HG02885 (cell line): ENCODE measurements around the gene BRD4.

Source experiments
- ATAC-seq: cut with Tn5 transposase; IDR thresholded peaks from one replicate; pipeline ENCODE4 v1.9.1; 2021; ENCODE audit warnings: mild to moderate bottlenecking; ENCODE audit not compliant: unreplicated experiment, poor library complexity

Gene BRD4

DNA sequence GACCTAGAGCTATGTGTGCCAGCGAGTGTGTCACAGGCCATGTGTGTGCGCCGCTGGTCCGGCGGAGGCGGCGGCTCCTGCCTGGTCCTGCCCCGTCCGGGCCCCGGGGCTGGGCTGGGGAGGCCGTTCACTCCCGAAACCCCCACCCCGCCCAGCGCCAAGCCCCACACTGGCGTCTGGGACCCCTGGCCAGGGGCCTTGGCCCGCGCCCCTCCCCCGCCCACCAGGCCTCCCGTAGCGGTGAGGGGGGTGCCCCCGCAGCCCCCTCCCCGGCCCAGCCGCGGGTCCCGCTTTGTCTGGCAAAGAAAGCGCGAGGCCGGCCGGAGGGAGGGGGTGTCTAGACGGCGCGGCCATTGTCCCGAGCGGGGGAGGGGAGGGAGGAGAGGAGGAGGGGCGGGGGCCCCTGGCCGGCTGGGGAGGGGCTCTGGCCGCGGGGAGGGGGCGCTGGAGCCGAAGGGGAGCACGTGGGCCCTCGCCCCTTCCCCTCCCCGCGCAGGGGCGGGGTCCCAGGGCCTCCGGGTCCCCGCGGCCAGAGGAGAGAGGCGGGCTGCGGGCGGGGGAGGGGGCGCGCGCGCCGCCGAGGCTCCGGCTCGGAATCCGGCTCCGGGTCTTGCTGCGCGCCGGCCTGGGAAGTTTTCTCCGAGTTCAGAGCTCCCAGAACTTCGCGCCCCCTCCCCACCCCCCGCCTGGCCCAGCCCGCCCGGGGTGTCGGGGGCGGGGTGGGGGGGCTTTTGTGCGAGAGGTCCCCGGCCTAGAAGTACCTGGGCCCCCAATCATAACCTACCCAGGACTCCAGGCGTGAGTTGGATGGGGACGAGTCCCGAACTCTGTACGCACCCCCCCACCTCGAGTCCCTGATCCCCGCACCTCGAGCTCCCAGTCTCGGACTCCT is 132.4 kb downstream of the BRD4 start:
- no peak for ATAC-seq

DNA sequence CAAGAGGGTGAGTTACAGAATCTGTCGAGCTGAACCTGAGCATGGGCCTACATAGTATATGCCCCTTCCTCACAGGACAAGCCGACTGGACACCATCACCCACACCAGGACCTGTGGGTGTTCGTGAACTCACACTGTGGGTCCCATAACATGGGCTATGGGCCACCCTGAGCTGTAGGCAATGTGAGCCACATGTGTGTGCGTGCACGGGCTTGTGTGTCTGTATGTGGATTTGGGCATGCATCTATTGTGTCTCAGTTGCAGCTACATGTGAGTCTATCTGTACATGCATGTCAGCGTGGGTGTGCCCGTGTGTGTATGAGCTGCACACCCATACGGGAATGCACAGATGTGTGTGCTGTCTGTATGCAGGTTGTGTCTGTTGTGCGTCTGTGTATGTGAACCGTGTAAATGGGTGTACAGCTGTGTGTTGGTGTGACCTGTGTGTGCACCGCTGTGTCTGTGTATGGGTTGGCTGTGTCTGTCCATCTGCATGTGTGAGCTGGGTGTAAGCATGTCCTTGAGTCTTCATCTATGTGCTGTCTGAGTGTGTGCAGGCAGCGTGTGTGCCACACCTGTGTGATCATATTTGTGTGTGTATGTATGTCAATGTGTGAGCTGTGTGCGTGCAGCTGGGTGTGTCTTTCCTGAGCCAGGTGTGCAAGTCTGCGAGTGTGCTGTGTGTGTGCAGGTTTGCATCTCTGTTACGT is 133.2 kb downstream of the BRD4 start:
- ATAC-seq = no peak

DNA sequence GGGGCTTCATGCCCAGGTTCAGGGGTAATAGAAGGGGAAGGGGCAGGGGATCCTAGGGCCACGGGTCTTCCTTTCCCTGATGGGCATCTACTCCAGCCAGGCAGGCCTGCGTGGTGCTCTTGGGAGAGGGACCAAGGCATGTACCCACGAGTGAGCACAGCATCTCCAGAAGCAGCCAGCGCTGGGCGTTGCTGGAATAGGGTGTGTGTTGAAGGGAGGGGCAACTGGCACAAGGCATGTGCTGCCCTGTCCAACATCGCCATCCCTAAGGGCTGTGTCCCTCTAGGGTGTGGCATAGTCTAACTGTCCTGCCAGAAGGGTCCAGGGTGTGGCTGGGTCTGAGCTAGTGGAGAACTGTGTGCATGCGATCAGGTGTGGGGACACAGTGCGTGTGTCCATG is 134.4 kb downstream of the BRD4 start:
- no peak for ATAC-seq

DNA sequence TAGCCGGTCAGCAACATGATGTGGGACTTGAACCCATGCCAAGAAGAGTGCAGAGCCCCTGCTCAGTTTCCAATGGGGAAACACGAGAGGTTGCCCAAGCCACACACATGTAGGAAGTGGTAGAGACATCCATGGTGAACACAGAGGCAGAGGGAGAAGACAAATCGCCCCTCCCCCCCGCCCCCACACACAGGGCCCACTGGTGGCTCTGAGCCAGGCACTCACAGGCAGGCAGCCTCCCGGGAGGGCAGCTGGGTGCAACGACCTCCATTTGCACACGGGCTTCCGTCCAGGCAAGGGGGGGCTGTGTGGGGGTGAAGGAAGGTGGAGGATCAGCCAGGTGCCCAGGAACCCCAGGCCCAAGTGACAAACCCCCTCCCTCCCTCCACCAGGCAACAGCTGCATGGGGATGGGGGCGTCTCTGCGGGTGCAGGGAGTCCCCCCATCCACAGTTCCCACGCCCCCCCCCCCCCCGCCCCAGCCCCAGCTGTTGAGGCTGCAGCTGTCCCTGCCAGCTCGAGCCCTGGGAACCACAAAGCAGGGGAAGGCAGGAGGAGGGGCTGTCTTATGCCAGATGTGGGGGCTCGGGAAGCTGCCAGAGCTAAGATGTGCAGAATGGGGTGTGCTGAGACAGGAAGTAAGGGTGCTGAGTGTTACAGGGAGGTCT is 134.9 kb downstream of the BRD4 start:
- ATAC-seq = no peak

DNA sequence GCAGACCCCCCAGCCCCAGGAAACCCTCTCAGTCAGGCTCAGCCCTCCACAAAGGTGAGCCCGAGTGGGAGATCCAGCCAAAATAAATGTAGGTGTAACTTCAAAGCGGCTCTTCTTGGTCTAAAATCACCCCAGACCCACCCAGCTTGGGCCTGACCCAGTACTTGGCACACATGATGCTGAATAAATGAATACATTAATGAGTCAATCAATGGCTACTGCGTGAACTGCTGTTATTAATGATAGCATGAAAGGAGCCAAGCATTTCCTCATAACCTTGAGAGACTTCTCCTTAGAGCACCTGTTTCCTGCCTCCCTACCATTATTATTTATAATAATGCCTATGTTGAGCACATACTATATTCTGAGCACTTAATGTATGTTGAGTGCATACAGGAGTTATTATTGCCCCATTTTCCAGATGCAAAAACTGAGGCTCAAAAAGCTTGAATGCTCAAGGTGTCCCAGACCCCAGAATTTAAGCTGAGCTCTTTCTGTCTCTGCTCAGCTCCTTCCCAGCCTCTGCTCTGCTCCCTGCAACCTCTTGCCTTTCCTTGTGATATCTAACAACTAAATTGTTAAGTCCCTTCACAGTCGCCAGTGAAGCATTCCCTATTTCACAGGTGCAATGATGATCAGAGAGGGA is 135.9 kb downstream of the BRD4 start:
- ATAC-seq = no peak

DNA sequence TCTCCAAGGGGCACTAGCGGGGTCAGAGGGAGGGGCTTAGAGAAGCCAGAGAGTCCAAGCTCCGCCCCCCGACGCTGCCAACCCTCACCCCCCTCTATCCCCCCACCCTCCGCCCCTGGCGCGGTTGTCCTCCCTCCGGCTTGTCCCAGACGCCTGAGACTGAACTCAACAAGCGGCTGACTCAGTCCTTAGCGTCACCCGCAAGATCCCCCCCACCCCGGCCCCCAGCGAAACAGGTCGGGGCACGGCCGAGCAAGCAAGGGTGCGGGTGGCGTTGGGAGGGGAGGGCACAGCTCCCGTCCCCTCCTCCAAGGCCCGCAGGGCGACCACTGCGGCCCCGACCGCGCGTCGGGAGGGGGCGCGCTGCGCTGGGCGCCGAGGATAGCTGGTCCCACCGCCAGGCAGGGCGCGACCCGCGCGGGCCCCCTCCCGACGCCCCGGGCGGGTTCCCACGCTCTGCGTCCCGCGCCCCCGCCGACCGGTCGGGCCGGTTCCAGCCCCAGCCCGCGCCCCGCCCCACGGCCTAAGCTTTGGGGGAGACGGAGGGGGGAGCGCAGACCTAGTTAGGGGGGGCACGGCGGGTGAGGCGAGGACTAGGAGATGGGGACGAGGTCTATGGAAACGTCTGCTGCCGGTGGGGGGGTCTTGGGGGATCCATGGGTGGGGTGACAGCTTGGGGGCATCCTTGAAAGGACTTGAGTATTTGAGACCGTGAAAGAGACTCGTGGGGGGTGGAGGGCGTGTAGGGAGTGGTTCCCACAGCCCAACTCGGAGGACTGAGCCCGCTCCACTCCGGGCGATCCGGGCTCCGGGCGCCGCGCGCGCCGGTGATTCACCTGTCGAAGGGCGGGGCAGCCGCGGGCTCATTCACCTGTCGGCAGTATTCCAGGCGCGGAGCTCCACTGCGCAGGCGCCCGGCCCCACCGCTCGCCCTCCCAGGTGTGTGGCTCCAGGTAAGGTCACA is 136.7 kb downstream of the BRD4 start:
- no peak for ATAC-seq

DNA sequence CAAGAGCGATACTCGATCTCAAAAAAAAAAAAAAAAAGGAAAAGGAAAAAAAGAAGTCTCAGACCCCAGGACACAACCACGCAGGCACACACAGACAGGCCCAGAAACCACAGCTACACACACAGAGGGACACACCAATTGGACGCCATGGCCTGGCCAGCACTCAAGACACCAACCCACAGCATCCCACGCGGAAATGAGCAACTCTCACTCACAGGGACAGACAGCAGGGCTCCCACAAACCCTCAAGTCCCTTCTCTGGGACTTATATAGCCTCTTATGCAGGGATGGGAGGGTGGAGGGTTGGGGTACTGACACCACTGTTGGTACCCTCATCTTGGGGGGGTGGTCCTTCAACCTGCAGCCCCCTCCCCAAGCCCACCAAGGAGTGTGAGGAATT is 137.4 kb downstream of the BRD4 start:
- ATAC-seq = no peak

DNA sequence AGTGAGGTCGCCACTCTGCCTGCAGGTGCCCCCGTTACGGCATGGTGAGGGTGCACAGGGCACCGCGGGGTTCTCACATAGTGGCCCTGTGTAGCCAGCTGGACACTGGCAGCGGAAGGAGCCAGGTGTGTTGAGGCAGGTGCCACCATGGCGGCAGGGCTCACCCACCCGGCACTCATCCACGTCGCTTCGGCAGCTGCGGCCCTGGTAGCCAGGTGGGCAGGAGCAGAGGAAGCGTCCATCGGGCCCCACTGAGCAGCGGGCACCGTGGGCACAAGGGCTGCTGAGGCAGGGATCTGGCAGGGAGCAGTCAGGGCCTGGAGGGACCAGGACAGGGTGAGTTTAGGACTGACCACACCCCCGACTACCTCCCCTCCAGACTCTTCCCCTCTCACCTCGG is 140.4 kb downstream of the BRD4 start:
- no peak for ATAC-seq

DNA sequence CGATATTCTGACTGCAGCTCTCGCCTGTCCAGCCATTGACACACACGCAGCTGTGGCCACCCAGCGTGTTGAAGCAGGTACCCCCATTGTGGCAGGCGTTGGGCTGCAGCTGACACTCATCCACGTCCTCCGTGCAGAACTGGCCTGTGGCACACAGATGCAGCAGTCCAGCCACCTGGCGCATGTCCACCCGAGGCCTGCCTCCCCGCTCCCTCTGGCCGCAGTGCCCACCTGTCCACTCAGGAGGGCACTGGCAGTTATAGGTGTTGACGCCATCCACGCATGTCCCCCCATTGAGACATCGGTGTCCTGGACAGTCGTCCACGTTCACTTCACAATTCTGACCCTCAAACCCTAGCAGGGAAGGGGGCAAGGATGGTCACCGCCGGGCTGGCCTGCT is 140.8 kb downstream of the BRD4 start:
- no peak for ATAC-seq

DNA sequence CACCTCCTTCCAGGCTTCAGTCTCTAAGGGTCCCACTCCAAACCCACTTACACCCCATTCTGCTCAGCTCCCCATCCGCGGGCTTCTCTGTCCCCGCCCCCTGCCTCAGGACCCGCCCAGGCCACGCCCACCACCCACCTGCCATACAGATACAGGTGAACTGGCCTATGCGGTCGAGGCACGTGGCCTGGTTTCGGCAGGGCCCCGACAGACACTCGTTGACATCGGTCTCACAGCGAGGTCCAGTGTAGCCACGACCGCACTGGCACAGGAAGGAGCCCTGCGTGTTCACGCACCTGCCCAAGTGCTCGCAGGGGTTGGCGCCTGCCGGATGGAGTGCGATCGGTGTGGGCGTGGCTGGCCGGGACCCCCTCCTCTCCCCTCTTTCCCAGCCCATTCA is 143.5 kb downstream of the BRD4 start:
- ATAC-seq = no peak

DNA sequence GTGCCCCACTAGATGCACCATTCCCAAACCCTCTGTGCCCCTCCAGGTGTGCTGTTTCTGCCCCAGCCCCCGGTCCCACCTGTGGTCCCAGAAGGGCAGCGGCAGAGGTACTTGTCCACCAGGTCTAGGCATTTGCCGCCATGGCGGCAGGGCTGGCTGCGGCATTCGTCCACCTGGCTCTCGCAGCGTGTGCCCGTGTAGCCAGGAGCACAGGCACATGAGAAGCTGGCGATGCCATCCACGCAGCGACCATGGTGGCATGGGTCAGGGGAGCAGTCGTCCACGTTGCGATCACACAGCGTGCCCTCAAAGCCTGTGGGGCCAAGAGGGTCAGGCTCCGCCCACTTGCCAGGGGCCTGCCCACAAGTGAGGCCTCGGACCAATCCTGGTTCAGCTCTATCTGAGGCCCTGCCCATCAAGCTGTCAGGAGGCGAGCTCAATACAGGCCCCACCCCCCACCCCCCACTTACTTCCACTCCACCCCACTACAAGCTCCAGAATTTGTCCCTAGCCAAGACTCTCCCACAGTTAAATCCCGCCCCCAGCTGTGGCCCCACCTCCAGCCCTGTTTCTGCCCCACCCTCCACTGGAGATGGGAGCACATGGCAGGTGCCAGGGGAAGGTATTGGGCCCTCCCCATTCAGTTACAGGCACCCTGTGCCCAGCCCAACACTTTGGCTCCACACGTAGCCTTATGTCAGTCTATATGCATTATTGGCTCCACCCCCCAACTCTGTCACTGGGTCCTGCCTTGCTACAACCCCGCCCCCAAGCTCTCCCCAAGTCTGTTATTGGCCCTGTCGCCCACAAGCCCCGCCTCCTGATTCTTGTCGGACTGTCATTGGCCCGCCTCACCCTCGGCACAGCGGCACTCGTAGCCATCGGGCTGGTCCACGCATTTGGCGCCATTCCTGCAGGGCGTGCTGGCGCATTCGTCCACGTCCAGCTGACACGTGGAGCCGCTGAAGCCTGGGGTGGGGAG is 145.0 kb downstream of the BRD4 start:
- ATAC-seq = no peak
